HCT116 (cell line): Measurements from ENCODE around the gene CSH1. TPM values are rescaled to one million over a fixed set of nuclear protein-coding genes. Genes with fewer than 3 reads are reported as not detected.
"Not testable (repeated sequence)": the region's sequence is repeated elsewhere in the genome, so short reads cannot be mapped to it uniquely, and the experiment has no call there.

Experiments used
- ATAC-seq: fragments of 200-7000 bp; cut with Tn5 transposase; 2 replicates; pipeline ENCODE4 v1.9.1; 2020; ENCODE audit warnings: mild to moderate bottlenecking, moderate library complexity
- BruUV-seq: library from RNA; stranded (reverse); fragments of 400-500 nt; replicated peaks from 2 replicates; lab custom pipeline; 2021; lab: Mats Ljungman, UMichigan
- CTCF ChIA-PET: fragments of 300-600 bp; sonication (Branson Sonifier 250); formaldehyde crosslinking; loops from one replicate; lab custom pipeline; 2021; ENCODE audit warnings: antibody characterized with exemption; lab: Charles Lee
- POLR2A ChIA-PET: fragments of 300-600, 350-600 bp; sonication (Branson Sonifier 250); formaldehyde crosslinking; loops from one replicate; lab custom pipeline; 2021; ENCODE audit warnings: antibody characterized with exemption; lab: Charles Lee
- RAD21 ChIA-PET, 2 experiments: fragments of 300-600 bp; sonication (Branson Sonifier 250); formaldehyde crosslinking; loops; one replicate each; lab custom pipeline; 2023; ENCODE audit warnings: low total read pairs in 2 of 2; ENCODE audit not compliant: uncharacterized antibody in 2 of 2, unreplicated experiment in 2 of 2, low non-redundant PET in 1 of 2; lab: Charles Lee
- DNase-seq: peaks from one replicate; pipeline ENCODE4 v3.0.0-alpha.2; 2010; ENCODE audit warnings: low read depth, low spot score
- H2AFZ ChIP-seq: fragments of 200-600 bp; shearing (Covaris generic), sonication (generic); 2 replicates; pipeline ENCODE4 v1.6.1; 2017; ENCODE audit warnings: low read depth, mixed run types, mixed read lengths, antibody characterized with exemption, low read length; ENCODE audit not compliant: poor library complexity, severe bottlenecking
- H3K27ac ChIP-seq: 2 replicates; pipeline ENCODE4 v1.5.1; 2012; ENCODE audit warnings: low read depth, low read length
- H3K27me3 ChIP-seq: fragments of 200-600 bp; sonication (generic); 2 replicates; pipeline ENCODE4 v1.6.1; 2016; ENCODE audit warnings: mixed run types, low read length, mixed read lengths; ENCODE audit not compliant: insufficient read depth
- H3K36me3 ChIP-seq, 2 experiments: fragments of 200-500 bp in 1 of 2; fragments of 200-600 bp in 1 of 2; sonication (Bioruptor generic) in 1 of 2; sonication (generic) in 1 of 2; 2 replicates each; pipeline versions ENCODE4 v1.5.1 to v1.6.1; 2014 to 2016; ENCODE audit warnings: low read length in 2 of 2, inconsistent platforms in 1 of 2, mixed read lengths in 1 of 2, mixed run types in 1 of 2; ENCODE audit not compliant: insufficient read depth in 2 of 2, control insufficient read depth in 1 of 2
- H3K4me1 ChIP-seq, 2 experiments: fragments of 200-600 bp in 1 of 2; sonication (generic) in 1 of 2; 2 replicates each; pipeline versions ENCODE4 v1.5.1 to v1.6.1; 2012 to 2017; ENCODE audit warnings: low read length in 2 of 2, inconsistent platforms in 1 of 2, mild to moderate bottlenecking in 1 of 2, mixed read lengths in 1 of 2, mixed run types in 1 of 2, moderate library complexity in 1 of 2; ENCODE audit not compliant: insufficient read depth in 2 of 2, control insufficient read depth in 1 of 2
- H3K4me2 ChIP-seq: fragments of 200-600 bp; sonication (generic); 2 replicates; pipeline ENCODE4 v1.6.1; 2017; ENCODE audit warnings: mixed run types, low read length, mixed read lengths
- H3K4me3 ChIP-seq, 2 experiments: fragments of 200-600 bp in 1 of 2; sonication (generic) in 1 of 2; replicated peaks in 1 of 2; 2 replicates each; pipeline ENCODE4 v1.5.1; 2011 to 2016; ENCODE audit warnings: low read length in 2 of 2, control low read depth in 1 of 2, low read depth in 1 of 2, mild to moderate bottlenecking in 1 of 2, mixed read lengths in 1 of 2, mixed run types in 1 of 2
- H3K79me2 ChIP-seq: fragments of 200-600 bp; sonication (generic); 2 replicates; pipeline ENCODE4 v1.6.1; 2017; ENCODE audit warnings: mild to moderate bottlenecking, mixed run types, low read length, moderate library complexity, mixed read lengths; ENCODE audit not compliant: insufficient read depth
- H3K9ac ChIP-seq: fragments of 200-600 bp; sonication (generic); 2 replicates; pipeline ENCODE4 v1.6.1; 2016; ENCODE audit warnings: low read length, mixed read lengths
- H3K9me2 ChIP-seq: fragments of 200-600 bp; sonication (generic), shearing (Covaris generic); 2 replicates; pipeline ENCODE4 v1.6.1; 2017; ENCODE audit warnings: mixed run types, mild to moderate bottlenecking, moderate library complexity; ENCODE audit not compliant: insufficient read depth
- H3K9me3 ChIP-seq, 2 experiments: fragments of 200-500 bp in 1 of 2; fragments of 200-600 bp in 1 of 2; sonication (Bioruptor generic) in 1 of 2; sonication (generic) in 1 of 2; 2 replicates each; pipeline ENCODE4 v1.6.1; 2014 to 2017; ENCODE audit warnings: low read length in 2 of 2, mixed read lengths in 2 of 2, inconsistent platforms in 1 of 2, low read depth in 1 of 2, mild to moderate bottlenecking in 1 of 2, mixed run types in 1 of 2, moderate library complexity in 1 of 2; ENCODE audit not compliant: control insufficient read depth in 1 of 2, insufficient read depth in 1 of 2
- H4K20me1 ChIP-seq: fragments of 200-600 bp; sonication (generic), shearing (Covaris generic); 2 replicates; pipeline ENCODE4 v1.6.1; 2017; ENCODE audit warnings: mixed run types, mild to moderate bottlenecking, moderate library complexity; ENCODE audit not compliant: insufficient read depth
- intact Hi-C: fragments of 100-400 bp; cut with micrococcal nuclease; formaldehyde crosslinking; loops from 2 replicates; pipeline ENCODE4 v1.10.0; 2022
- total RNA-seq: library from RNA; stranded (reverse); gene quantifications from one replicate; pipeline ENCODE4 v1.2.1, GENCODE V29; 2021; ENCODE audit not compliant: unreplicated experiment

The CSH1 gene
- total RNA-seq, 1 experiment from 2014 or later, result not detected

DNA sequence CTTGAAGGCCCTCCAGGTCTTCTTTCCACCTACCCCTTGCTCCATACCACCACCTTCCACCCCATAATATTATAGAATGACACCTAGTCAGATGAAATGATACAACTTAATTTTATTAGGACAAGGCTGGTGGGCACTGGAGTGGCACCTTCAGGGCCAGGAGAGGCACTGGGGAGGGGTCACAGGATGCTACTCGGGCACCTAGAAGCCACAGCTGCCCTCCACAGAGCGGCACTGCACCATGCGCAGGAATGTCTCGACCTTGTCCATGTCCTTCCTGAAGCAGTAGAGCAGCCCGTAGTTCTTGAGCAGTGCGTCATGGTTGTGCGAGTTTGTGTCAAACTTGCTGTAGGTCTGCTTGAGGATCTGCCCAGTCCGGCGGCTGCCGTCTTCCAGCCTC lies 1.6 kb downstream of the CSH1 start:
- H3K79me2 ChIP-seq, H3K27me3 ChIP-seq, CTCF ChIA-PET, DNase-seq, ATAC-seq, RAD21 ChIA-PET, H3K4me1 ChIP-seq, H3K9ac ChIP-seq, H3K4me3 ChIP-seq, POLR2A ChIA-PET, BruUV-seq, H2AFZ ChIP-seq, H3K9me2 ChIP-seq, H3K4me2 ChIP-seq, H3K9me3 ChIP-seq, H3K36me3 ChIP-seq, H4K20me1 ChIP-seq, H3K27ac ChIP-seq, intact Hi-C loops: not testable (repeated sequence)

DNA sequence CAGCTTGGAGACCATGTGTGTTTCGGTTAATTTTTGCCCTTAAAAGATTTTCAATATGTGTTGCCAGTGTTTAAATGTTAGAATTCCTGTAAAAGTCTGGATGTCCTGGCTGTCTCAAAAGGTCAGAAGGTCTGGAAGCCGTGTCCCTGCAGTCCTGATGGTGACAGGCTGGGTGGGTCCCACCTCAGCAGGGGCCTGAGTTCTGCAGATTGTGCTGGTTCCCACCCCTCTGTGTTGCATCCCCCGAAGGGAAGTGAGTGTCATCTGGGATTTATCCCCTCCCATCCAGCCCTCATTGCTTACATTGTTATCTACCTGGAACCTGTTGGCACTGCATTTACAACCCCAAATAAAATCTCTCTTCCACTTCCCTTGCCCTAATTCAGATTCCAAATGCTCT lies 2.4 kb downstream of the CSH1 start:
- POLR2A ChIA-PET, ATAC-seq, H4K20me1 ChIP-seq, intact Hi-C loops, H3K4me3 ChIP-seq, DNase-seq, H2AFZ ChIP-seq, H3K9me2 ChIP-seq, H3K4me1 ChIP-seq, BruUV-seq, H3K36me3 ChIP-seq, H3K79me2 ChIP-seq, H3K27ac ChIP-seq, RAD21 ChIA-PET, H3K9me3 ChIP-seq, H3K4me2 ChIP-seq, H3K9ac ChIP-seq, H3K27me3 ChIP-seq: not testable (repeated sequence)
- CTCF ChIA-PET, result interaction anchor here (1.2 to 1.5 kb wide), 3 partner anchors 10 to 28 kb away, joined by 4 to 5 read pairs (median 4); no protein-coding TSS in a partner anchor
